Endothelial cell of umbilical vein (primary cell): ENCODE measurements around the gene VPREB3.

Experiments used
- EZH2 ChIP-seq: IDR thresholded peaks from 2 replicates; pipeline ENCODE4 v1.6.1; 2012; ENCODE audit warnings: borderline replicate concordance, low read depth, mild to moderate bottlenecking, moderate library complexity, low read length, inconsistent platforms; ENCODE audit not compliant: severe bottlenecking
- GATA2 ChIP-seq: IDR thresholded peaks from 2 replicates; pipeline ENCODE4 v1.7.0; 2011; ENCODE audit warnings: low read depth, mild to moderate bottlenecking, moderate library complexity, mixed read lengths, low read length; ENCODE audit not compliant: insufficient read length, insufficient read depth
- JUN ChIP-seq: IDR thresholded peaks from 2 replicates; pipeline ENCODE4 v1.6.1; 2011; ENCODE audit warnings: borderline replicate concordance, low read depth; ENCODE audit not compliant: insufficient read length, insufficient read depth
- MYC ChIP-seq: IDR thresholded peaks from one replicate; pipeline ENCODE4 v1.6.1; 2011; ENCODE audit warnings: mild to moderate bottlenecking, low read depth, low read length
- POLR2A ChIP-seq: IDR thresholded peaks from 2 replicates; pipeline ENCODE4 v1.6.1; 2012; ENCODE audit warnings: low read depth, mild to moderate bottlenecking, control low read depth, low read length
- POLR2AphosphoS5 ChIP-seq: IDR thresholded peaks from 2 replicates; pipeline ENCODE4 v1.6.1; 2012; ENCODE audit warnings: low read depth, mild to moderate bottlenecking, control low read depth, low read length, moderate library complexity; ENCODE audit not compliant: insufficient read depth
- TF ChIP-seq, protein P1 (sequence below), 2 donors: IDR thresholded peaks; 1 replicate in 1 of 2; 2 replicates in 1 of 2; pipeline ENCODE4 v1.5.1; 2011; ENCODE audit warnings: low read length in 2 of 2, mild to moderate bottlenecking in 2 of 2, moderate library complexity in 2 of 2, control low read depth in 1 of 2, inconsistent platforms in 1 of 2, low read depth in 1 of 2; ENCODE audit not compliant: insufficient read depth in 1 of 2; ENCODE audit errors: extremely low read depth in 1 of 2
- TF ChIP-seq, protein P2 (sequence below): IDR thresholded peaks from 2 replicates; pipeline ENCODE4 v1.6.1; 2011; ENCODE audit not compliant: insufficient read depth, insufficient read length

DNA sequence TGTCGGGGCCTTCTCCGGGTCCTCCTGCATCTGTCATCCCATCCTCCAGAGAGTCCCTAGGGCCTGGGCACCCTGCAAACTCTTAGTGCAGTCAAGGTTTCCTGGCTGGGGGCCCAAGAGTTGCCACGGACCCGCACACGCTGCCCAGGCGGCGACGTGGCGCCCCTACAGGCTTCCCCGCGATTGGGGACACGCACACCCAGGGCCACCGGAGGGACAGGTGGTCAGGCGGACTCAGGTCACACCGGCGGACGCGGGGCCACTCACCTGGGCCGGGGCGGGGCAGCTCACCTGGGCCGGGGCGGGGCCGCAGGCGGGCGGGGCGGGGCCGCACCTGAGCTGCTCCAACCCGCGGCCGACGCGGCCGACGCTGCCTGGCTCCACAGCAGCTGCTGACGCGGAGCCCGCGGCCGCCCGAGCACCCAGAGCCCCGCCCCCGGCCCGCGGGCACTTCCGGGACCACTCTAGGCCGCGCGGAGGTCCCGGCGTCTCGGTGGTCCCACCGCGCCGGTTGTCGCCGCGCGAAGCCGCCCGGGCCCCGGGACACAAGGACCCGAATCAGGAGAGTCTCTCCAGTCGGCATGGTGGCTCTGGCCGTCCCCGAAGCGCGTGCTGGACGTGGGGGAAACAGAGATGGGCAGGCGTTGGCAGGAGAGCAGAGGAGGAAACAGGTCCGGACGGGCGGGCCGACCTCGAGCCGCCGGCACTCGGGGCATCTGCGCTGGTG lies 3.3 kb downstream of the VPREB3 start, which contains the start of gene ZNF70:
- TF ChIP-seq, protein P1, sequence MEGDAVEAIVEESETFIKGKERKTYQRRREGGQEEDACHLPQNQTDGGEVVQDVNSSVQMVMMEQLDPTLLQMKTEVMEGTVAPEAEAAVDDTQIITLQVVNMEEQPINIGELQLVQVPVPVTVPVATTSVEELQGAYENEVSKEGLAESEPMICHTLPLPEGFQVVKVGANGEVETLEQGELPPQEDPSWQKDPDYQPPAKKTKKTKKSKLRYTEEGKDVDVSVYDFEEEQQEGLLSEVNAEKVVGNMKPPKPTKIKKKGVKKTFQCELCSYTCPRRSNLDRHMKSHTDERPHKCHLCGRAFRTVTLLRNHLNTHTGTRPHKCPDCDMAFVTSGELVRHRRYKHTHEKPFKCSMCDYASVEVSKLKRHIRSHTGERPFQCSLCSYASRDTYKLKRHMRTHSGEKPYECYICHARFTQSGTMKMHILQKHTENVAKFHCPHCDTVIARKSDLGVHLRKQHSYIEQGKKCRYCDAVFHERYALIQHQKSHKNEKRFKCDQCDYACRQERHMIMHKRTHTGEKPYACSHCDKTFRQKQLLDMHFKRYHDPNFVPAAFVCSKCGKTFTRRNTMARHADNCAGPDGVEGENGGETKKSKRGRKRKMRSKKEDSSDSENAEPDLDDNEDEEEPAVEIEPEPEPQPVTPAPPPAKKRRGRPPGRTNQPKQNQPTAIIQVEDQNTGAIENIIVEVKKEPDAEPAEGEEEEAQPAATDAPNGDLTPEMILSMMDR (IDR thresholded peaks at IDR 0.05; ENCODE audit: extremely low read depth in 1 of 2, insufficient read depth in 1 of 2, low read depth in 1 of 2, low read length in 2 of 2) = peak in 1 of 2 donors; percentile 40
- no peak for TF ChIP-seq EZH2
- TF ChIP-seq POLR2AphosphoS5 = peak; percentile 65
- TF ChIP-seq POLR2A = no peak
- TF ChIP-seq GATA2 = no peak
- TF ChIP-seq, protein P2, sequence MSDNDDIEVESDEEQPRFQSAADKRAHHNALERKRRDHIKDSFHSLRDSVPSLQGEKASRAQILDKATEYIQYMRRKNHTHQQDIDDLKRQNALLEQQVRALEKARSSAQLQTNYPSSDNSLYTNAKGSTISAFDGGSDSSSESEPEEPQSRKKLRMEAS = no peak
- TF ChIP-seq JUN = no peak
- TF ChIP-seq MYC = no peak
